Osteoblast (primary cell): Measurements from ENCODE around the gene USO1. TPM values are rescaled to one million over a fixed set of nuclear protein-coding genes. Genes with fewer than 3 reads are reported as not detected.
A peak's percentile ranks its signal among the peaks of the same experiment; 100 is the strongest.

Source experiments
- DNase-seq: peaks from one replicate; pipeline ENCODE4 v3.0.0; 2011; ENCODE audit warnings: low spot score, mixed read lengths; ENCODE audit not compliant: insufficient read length; ENCODE audit errors: missing footprints
- H2AFZ ChIP-seq: 2 replicates; pipeline ENCODE4 v1.6.0; 2011; ENCODE audit warnings: mild to moderate bottlenecking, low read length
- H3K27ac ChIP-seq: 2 replicates; pipeline ENCODE4 v1.5.1; 2011; ENCODE audit warnings: mild to moderate bottlenecking, low read depth, low read length, moderate library complexity
- H3K27me3 ChIP-seq: 2 replicates; pipeline ENCODE4 v1.6.0; 2012; ENCODE audit warnings: mild to moderate bottlenecking, control low read depth, inconsistent platforms, low read length, moderate library complexity; ENCODE audit not compliant: insufficient read depth
- H3K36me3 ChIP-seq: 2 replicates; pipeline ENCODE4 v1.5.1; 2011; ENCODE audit warnings: mild to moderate bottlenecking, low read length, control low read depth, moderate library complexity; ENCODE audit not compliant: insufficient read depth
- H3K4me1 ChIP-seq: 2 replicates; pipeline ENCODE4 v1.5.1; 2011; ENCODE audit warnings: mild to moderate bottlenecking, low read length, control low read depth, moderate library complexity; ENCODE audit not compliant: insufficient read depth
- H3K4me2 ChIP-seq: 2 replicates; pipeline ENCODE4 v1.6.0; 2011; ENCODE audit warnings: mild to moderate bottlenecking, low read length; ENCODE audit not compliant: insufficient read depth
- H3K4me3 ChIP-seq: fragments of 200-600 bp; sonication (generic); 3 replicates; pipeline ENCODE4 v1.5.1; 2012; ENCODE audit warnings: mild to moderate bottlenecking, low read length, inconsistent platforms; ENCODE audit not compliant: insufficient read depth
- H3K79me2 ChIP-seq: 2 replicates; pipeline ENCODE4 v1.6.0; 2012; ENCODE audit warnings: mild to moderate bottlenecking, low read length, control low read depth, inconsistent platforms; ENCODE audit not compliant: insufficient read depth
- H3K9me3 ChIP-seq: 2 replicates; pipeline ENCODE4 v1.5.1; 2011; ENCODE audit warnings: low read depth, low read length, control low read depth
- H4K20me1 ChIP-seq: 2 replicates; pipeline ENCODE4 v1.6.0; 2012; ENCODE audit warnings: mild to moderate bottlenecking, low read length, control low read depth; ENCODE audit not compliant: insufficient read depth
- total RNA-seq: library from RNA; depleted of rRNA; stranded (reverse); fragments of >200 nt; gene quantifications from 2 replicates; pipeline ENCODE4 v1.2.3, GENCODE V29; 2012
- TF ChIP-seq, protein P1 (sequence below): IDR thresholded peaks from 2 replicates; pipeline ENCODE4 v1.5.1; 2011; ENCODE audit warnings: mild to moderate bottlenecking, low read depth, low read length, moderate library complexity; ENCODE audit errors: extremely low read depth

Gene USO1, protein sequence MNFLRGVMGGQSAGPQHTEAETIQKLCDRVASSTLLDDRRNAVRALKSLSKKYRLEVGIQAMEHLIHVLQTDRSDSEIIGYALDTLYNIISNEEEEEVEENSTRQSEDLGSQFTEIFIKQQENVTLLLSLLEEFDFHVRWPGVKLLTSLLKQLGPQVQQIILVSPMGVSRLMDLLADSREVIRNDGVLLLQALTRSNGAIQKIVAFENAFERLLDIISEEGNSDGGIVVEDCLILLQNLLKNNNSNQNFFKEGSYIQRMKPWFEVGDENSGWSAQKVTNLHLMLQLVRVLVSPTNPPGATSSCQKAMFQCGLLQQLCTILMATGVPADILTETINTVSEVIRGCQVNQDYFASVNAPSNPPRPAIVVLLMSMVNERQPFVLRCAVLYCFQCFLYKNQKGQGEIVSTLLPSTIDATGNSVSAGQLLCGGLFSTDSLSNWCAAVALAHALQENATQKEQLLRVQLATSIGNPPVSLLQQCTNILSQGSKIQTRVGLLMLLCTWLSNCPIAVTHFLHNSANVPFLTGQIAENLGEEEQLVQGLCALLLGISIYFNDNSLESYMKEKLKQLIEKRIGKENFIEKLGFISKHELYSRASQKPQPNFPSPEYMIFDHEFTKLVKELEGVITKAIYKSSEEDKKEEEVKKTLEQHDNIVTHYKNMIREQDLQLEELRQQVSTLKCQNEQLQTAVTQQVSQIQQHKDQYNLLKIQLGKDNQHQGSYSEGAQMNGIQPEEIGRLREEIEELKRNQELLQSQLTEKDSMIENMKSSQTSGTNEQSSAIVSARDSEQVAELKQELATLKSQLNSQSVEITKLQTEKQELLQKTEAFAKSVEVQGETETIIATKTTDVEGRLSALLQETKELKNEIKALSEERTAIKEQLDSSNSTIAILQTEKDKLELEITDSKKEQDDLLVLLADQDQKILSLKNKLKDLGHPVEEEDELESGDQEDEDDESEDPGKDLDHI
- 120 and 122 TPM in 2 replicates for total RNA-seq

- no peaks in the 10 kb centered on the region for H3K9me3 ChIP-seq
- peak within 1 kb of the TSS; percentile 99 for H3K27ac ChIP-seq
- peak; percentile 92 for DNase-seq
- no peaks in the 10 kb centered on the region for H3K27me3 ChIP-seq
- H3K79me2 ChIP-seq, result peaks cover 52% of the 10 kb centered on the region
- TF ChIP-seq, protein P1, sequence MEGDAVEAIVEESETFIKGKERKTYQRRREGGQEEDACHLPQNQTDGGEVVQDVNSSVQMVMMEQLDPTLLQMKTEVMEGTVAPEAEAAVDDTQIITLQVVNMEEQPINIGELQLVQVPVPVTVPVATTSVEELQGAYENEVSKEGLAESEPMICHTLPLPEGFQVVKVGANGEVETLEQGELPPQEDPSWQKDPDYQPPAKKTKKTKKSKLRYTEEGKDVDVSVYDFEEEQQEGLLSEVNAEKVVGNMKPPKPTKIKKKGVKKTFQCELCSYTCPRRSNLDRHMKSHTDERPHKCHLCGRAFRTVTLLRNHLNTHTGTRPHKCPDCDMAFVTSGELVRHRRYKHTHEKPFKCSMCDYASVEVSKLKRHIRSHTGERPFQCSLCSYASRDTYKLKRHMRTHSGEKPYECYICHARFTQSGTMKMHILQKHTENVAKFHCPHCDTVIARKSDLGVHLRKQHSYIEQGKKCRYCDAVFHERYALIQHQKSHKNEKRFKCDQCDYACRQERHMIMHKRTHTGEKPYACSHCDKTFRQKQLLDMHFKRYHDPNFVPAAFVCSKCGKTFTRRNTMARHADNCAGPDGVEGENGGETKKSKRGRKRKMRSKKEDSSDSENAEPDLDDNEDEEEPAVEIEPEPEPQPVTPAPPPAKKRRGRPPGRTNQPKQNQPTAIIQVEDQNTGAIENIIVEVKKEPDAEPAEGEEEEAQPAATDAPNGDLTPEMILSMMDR, result peak; percentile 92
- H3K4me2 ChIP-seq, result peak within 1 kb of the TSS; percentile 88
- peaks cover 20% of the 10 kb centered on the region for H4K20me1 ChIP-seq
- peak within 1 kb of the TSS; percentile 97 for H2AFZ ChIP-seq
- no peaks in the 10 kb centered on the region for H3K36me3 ChIP-seq
- peaks cover 33% of the 10 kb centered on the region for H3K4me1 ChIP-seq
- H3K4me3 ChIP-seq, result peak within 1 kb of the TSS; percentile 99
Observed at GRCh38 chr4:75724066-75724866, at the start of gene USO1. USO1 (plus strand) TSS chr4:75724577; CDS start chr4:75724820, 243 bp downstream.

- Histone ChIP-seq H3K4me1 (peaks cover 23% of the 10 kb centered on the region), H3K36me3 (no peaks in the 10 kb centered on the region), H3K27ac (no peak overlapping the region), H4K20me1 (peaks cover 25% of the 10 kb centered on the region), H2AFZ (no peak overlapping the region), H3K27me3 (no peaks in the 10 kb centered on the region), H3K9me3 (no peaks in the 10 kb centered on the region), H3K4me3 (no peak overlapping the region), H3K79me2 (peaks cover 32% of the 10 kb centered on the region), H3K4me2 (no peak overlapping the region)
- no peak for DNase-seq
- TF ChIP-seq, protein P1, result no peak
Observed at GRCh38 chr4:75675004-75675531, 49.3 kb upstream of the USO1 start.

- Histone ChIP-seq H3K4me3 (no peak overlapping the region), H4K20me1 (no peaks in the 10 kb centered on the region), H3K36me3 (no peaks in the 10 kb centered on the region), H3K79me2 (no peaks in the 10 kb centered on the region), H3K27me3 (no peaks in the 10 kb centered on the region), H3K27ac (no peak overlapping the region), H3K4me1 (peaks cover 8% of the 10 kb centered on the region), H2AFZ (no peak overlapping the region), H3K9me3 (no peaks in the 10 kb centered on the region), H3K4me2 (no peak overlapping the region)
- TF ChIP-seq, protein P1, result no peak
- DNase-seq, result no peak
Observed at GRCh38 chr4:75678473-75678872, 45.9 kb upstream of the USO1 start.
